Left lung (tissue), 10 donors: ENCODE data around the gene INPP4B. TPM values are rescaled to one million over a fixed set of nuclear protein-coding genes. Genes with fewer than 3 reads are reported as not detected.

Source experiments
- ATAC-seq: fragments of 200-7000 bp; cut with Tn5 transposase; one replicate; pipeline ENCODE4 v1.9.1; 2020; ENCODE audit warnings: moderate library complexity
- DNase-seq, 4 donors: peaks; one replicate each; pipeline ENCODE4 v3.0.0-alpha.2; 2013 to 2020
- H3K27ac ChIP-seq, 2 donors: fragments of 200-600 bp; sonication (generic) in 1 of 2; one replicate each; pipeline versions ENCODE4 v1.5.0 to v1.8.0; 2020 to 2021
- H3K27me3 ChIP-seq, 2 donors: fragments of 200-600 bp; sonication (generic) in 1 of 2; one replicate each; pipeline versions ENCODE4 v1.5.0 to v1.8.0; 2020 to 2021
- H3K36me3 ChIP-seq, 2 donors: fragments of 200-600 bp; sonication (generic) in 1 of 2; one replicate each; pipeline versions ENCODE4 v1.5.0 to v1.8.0; 2020 to 2021
- H3K4me1 ChIP-seq, 2 donors: fragments of 200-600 bp; one replicate each; pipeline ENCODE4 v1.8.0; 2021
- H3K4me3 ChIP-seq, 2 donors: fragments of 200-600 bp; sonication (generic) in 1 of 2; one replicate each; pipeline versions ENCODE4 v1.5.0 to v1.8.0; 2020 to 2021; ENCODE audit warnings: mild to moderate bottlenecking in 1 of 2
- H3K9me3 ChIP-seq, 2 donors: fragments of 200-600 bp; sonication (generic) in 1 of 2; one replicate each; pipeline versions ENCODE4 v1.5.0 to v1.8.0; 2020 to 2021
- CTCF ChIP-seq, 2 donors: fragments of 200-600 bp; sonication (generic) in 1 of 2; IDR thresholded peaks; one replicate each; pipeline versions ENCODE4 v1.5.0 to v1.8.0; 2021; ENCODE audit warnings: antibody characterized with exemption in 2 of 2
- intact Hi-C, 2 donors: fragments of 100-400 bp; cut with DNase I; formaldehyde crosslinking; loops; one replicate each; pipeline versions ENCODE4 v1.11.2 to v1.14.2; 2022
- polyA plus RNA-seq, 6 donors: library from polyadenylated mRNA; unstranded; fragments of 120-200 nt; gene quantifications; one replicate each; pipeline ENCODE4 v1.2.1, GENCODE V29; 2013; ENCODE audit not compliant: insufficient read length in 6 of 6
- total RNA-seq, 2 donors: library from RNA; stranded (reverse); fragmentation: NEBNext Ultra II Directional; extraction: Animal tissue kit (Norgen Biotek cat#: 25700); gene quantifications; one replicate each; pipeline ENCODE4 v1.2.1, GENCODE V29; 2021
- donor health status: DM: no; HTN: yes; CAD: no.
- donor health status: DM: no; HTN: no; CAD: no.

Gene INPP4B
- total and polyA plus RNA-seq, 8 donors = 7.3 to 15.1 (median 11.6) TPM

- no peak overlapping the region for H3K27ac ChIP-seq
- TF ChIP-seq CTCF (IDR thresholded peaks at IDR 0.05) = no peak
- H3K4me1 ChIP-seq = no peaks in the 10 kb centered on the region
- ATAC-seq = no peak
- H3K36me3 ChIP-seq = no peaks in the 10 kb centered on the region
- intact Hi-C loops = loop anchor here in 1 of 2 donors (10.0 kb wide), 1 partner anchor 219 kb away; no protein-coding TSS in a partner anchor
- H3K9me3 ChIP-seq = no peaks in the 10 kb centered on the region
- no peak overlapping the region for H3K4me3 ChIP-seq
- DNase-seq = no peak
- no peaks in the 10 kb centered on the region for H3K27me3 ChIP-seq
These were observed 422.2 kb downstream of the INPP4B start for GRCh38 chr4:142423861-142424260.

GRCh38 chr4:142420311-142421095, 425.6 kb downstream of the INPP4B start:
- H3K27me3 ChIP-seq = no peaks in the 10 kb centered on the region
- no peak for DNase-seq
- intact Hi-C loops = loop anchor here in 1 of 2 donors (10.0 kb wide), 1 partner anchor 216 kb away; no protein-coding TSS in a partner anchor
- H3K36me3 ChIP-seq = no peaks in the 10 kb centered on the region
- H3K4me3 ChIP-seq = no peak overlapping the region
- no peak for ATAC-seq
- no peak overlapping the region for H3K27ac ChIP-seq
- no peak for TF ChIP-seq CTCF (IDR thresholded peaks at IDR 0.05)
- H3K4me1 ChIP-seq = no peaks in the 10 kb centered on the region
- no peaks in the 10 kb centered on the region for H3K9me3 ChIP-seq

- no peaks in the 10 kb centered on the region for H3K4me1 ChIP-seq
- no peaks in the 10 kb centered on the region for H3K36me3 ChIP-seq
- ATAC-seq = no peak
- no peaks in the 10 kb centered on the region for H3K9me3 ChIP-seq
- no peak overlapping the region for H3K27ac ChIP-seq
- no peaks in the 10 kb centered on the region for H3K27me3 ChIP-seq
- no peak overlapping the region for H3K4me3 ChIP-seq
- TF ChIP-seq CTCF (IDR thresholded peaks at IDR 0.05) = no peak
- DNase-seq = no peak
- intact Hi-C loops = loop anchor here in 1 of 2 donors (10.0 kb wide), 1 partner anchor 215 kb away; no protein-coding TSS in a partner anchor
These were observed 426.4 kb downstream of the INPP4B start for GRCh38 chr4:142419712-142420111.

- no peak for DNase-seq
- ATAC-seq = no peak
- Histone ChIP-seq H3K27ac (no peak overlapping the region), H3K27me3 (no peaks in the 10 kb centered on the region), H3K9me3 (no peaks in the 10 kb centered on the region), H3K4me1 (no peaks in the 10 kb centered on the region), H3K36me3 (no peaks in the 10 kb centered on the region), H3K4me3 (no peak overlapping the region)
- no peak for TF ChIP-seq CTCF (IDR thresholded peaks at IDR 0.05)
- intact Hi-C loops = no loop called here
These were observed 427.4 kb downstream of the INPP4B start for GRCh38 chr4:142418697-142419096.

GRCh38 chr4:142416711-142417275, 429.3 kb downstream of the INPP4B start:
- no peak for ATAC-seq
- H3K27ac ChIP-seq = no peak overlapping the region
- H3K27me3 ChIP-seq = no peaks in the 10 kb centered on the region
- intact Hi-C loops = no loop called here
- H3K4me3 ChIP-seq = no peak overlapping the region
- no peak for TF ChIP-seq CTCF (IDR thresholded peaks at IDR 0.05)
- no peaks in the 10 kb centered on the region for H3K9me3 ChIP-seq
- no peak for DNase-seq
- no peaks in the 10 kb centered on the region for H3K4me1 ChIP-seq
- H3K36me3 ChIP-seq = no peaks in the 10 kb centered on the region
